SK-N-SH treated with all-trans-retinoic acid at 6 μM for 48 hours (cell line): ENCODE results near the gene MACROD1.

Experiments used
- ESRRG ChIP-seq: fragments of 250-450 bp; sonication (Bioruptor Pico); IDR thresholded peaks from 2 replicates; pipeline ENCODE4 v1.6.1; 2021; ENCODE audit warnings: mild to moderate bottlenecking
- GLIS3 ChIP-seq: fragments of 250-450 bp; sonication (Bioruptor Pico); IDR thresholded peaks from 2 replicates; pipeline ENCODE4 v1.5.0; 2020; ENCODE audit warnings: mild to moderate bottlenecking, moderate library complexity
- ZC3H10 ChIP-seq: fragments of 250-450 bp; sonication (Bioruptor Pico); IDR thresholded peaks from 2 replicates; pipeline ENCODE4 v1.5.1; 2021; ENCODE audit warnings: mild to moderate bottlenecking, moderate library complexity
- TF ChIP-seq, protein P1 (sequence below): fragments of 250-450 bp; sonication (Bioruptor Pico); IDR thresholded peaks from 2 replicates; pipeline ENCODE4 v1.5.1; 2020; ENCODE audit warnings: low read depth, mild to moderate bottlenecking, moderate library complexity
- TF ChIP-seq, protein P2 (sequence below): fragments of 250-450 bp; sonication (Bioruptor Pico); IDR thresholded peaks from 2 replicates; pipeline ENCODE4 v1.8.0; 2020; ENCODE audit warnings: mild to moderate bottlenecking, moderate library complexity, borderline replicate concordance
- TF ChIP-seq, protein P3 (sequence below): fragments of 250-450 bp; sonication (Bioruptor Pico); IDR thresholded peaks from 2 replicates; pipeline ENCODE4 v1.5.0; 2020; ENCODE audit warnings: mild to moderate bottlenecking, moderate library complexity

DNA sequence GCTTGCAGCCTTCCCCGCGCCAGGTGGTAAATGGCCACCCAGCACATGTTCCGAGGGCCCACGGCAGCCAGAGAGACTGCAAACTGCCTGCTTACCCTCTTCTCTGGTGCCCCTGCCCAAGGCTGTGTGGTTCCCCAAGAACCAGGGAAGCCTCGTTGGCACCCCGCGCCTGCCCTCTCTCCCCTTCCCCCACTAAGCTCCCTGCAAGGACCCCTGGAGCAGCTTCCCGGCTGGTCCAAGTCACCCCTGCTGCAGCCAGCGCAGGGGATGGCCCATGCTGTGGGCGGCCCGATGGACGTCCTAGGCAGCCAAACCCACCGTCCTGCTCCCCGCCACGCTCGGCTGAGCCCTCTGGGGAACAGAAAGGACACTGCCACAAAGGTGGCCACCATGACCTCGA lies 30.2 kb downstream of the MACROD1 start:
- TF ChIP-seq, protein P1, sequence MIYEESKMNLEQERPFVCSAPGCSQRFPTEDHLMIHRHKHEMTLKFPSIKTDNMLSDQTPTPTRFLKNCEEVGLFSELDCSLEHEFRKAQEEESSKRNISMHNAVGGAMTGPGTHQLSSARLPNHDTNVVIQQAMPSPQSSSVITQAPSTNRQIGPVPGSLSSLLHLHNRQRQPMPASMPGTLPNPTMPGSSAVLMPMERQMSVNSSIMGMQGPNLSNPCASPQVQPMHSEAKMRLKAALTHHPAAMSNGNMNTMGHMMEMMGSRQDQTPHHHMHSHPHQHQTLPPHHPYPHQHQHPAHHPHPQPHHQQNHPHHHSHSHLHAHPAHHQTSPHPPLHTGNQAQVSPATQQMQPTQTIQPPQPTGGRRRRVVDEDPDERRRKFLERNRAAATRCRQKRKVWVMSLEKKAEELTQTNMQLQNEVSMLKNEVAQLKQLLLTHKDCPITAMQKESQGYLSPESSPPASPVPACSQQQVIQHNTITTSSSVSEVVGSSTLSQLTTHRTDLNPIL (CRISPR knock-in tag), result no peak
- TF ChIP-seq GLIS3 (no peak), ZC3H10 (CRISPR knock-in tag) (no peak), ESRRG (CRISPR knock-in tag) (no peak)
- TF ChIP-seq, protein P2, sequence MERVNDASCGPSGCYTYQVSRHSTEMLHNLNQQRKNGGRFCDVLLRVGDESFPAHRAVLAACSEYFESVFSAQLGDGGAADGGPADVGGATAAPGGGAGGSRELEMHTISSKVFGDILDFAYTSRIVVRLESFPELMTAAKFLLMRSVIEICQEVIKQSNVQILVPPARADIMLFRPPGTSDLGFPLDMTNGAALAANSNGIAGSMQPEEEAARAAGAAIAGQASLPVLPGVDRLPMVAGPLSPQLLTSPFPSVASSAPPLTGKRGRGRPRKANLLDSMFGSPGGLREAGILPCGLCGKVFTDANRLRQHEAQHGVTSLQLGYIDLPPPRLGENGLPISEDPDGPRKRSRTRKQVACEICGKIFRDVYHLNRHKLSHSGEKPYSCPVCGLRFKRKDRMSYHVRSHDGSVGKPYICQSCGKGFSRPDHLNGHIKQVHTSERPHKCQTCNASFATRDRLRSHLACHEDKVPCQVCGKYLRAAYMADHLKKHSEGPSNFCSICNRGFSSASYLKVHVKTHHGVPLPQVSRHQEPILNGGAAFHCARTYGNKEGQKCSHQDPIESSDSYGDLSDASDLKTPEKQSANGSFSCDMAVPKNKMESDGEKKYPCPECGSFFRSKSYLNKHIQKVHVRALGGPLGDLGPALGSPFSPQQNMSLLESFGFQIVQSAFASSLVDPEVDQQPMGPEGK (CRISPR knock-in tag), result no peak
- TF ChIP-seq, protein P3, sequence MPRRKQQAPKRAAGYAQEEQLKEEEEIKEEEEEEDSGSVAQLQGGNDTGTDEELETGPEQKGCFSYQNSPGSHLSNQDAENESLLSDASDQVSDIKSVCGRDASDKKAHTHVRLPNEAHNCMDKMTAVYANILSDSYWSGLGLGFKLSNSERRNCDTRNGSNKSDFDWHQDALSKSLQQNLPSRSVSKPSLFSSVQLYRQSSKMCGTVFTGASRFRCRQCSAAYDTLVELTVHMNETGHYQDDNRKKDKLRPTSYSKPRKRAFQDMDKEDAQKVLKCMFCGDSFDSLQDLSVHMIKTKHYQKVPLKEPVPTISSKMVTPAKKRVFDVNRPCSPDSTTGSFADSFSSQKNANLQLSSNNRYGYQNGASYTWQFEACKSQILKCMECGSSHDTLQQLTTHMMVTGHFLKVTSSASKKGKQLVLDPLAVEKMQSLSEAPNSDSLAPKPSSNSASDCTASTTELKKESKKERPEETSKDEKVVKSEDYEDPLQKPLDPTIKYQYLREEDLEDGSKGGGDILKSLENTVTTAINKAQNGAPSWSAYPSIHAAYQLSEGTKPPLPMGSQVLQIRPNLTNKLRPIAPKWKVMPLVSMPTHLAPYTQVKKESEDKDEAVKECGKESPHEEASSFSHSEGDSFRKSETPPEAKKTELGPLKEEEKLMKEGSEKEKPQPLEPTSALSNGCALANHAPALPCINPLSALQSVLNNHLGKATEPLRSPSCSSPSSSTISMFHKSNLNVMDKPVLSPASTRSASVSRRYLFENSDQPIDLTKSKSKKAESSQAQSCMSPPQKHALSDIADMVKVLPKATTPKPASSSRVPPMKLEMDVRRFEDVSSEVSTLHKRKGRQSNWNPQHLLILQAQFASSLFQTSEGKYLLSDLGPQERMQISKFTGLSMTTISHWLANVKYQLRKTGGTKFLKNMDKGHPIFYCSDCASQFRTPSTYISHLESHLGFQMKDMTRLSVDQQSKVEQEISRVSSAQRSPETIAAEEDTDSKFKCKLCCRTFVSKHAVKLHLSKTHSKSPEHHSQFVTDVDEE (CRISPR knock-in tag), result no peak
